PC-9 (cell line): ENCODE results near the gene GABRG3. TPM values are rescaled to one million over a fixed set of nuclear protein-coding genes. Genes with fewer than 3 reads are reported as not detected.

Experiments used
- BruUV-seq: library from RNA; stranded (reverse); fragments of 400-500 nt; replicated peaks from 2 replicates; lab custom pipeline; 2021; lab: Mats Ljungman, UMichigan
- CTCF ChIA-PET: fragments of 300-600 bp; sonication (Branson Sonifier 250); formaldehyde crosslinking; loops from one replicate; lab custom pipeline; 2022; ENCODE audit warnings: antibody characterized with exemption; lab: Charles Lee
- POLR2A ChIA-PET: fragments of 300-600 bp; sonication (Branson Sonifier 250); formaldehyde crosslinking; loops from one replicate; lab custom pipeline; 2022; ENCODE audit warnings: antibody characterized with exemption; ENCODE audit not compliant: unreplicated experiment; lab: Charles Lee
- DNase-seq, 2 experiments: peaks; one replicate each; pipeline versions ENCODE4 v3.0.0 to v3.0.0-alpha.2; 2015 to 2022; ENCODE audit warnings: mixed read lengths in 1 of 2
- H2AFZ ChIP-seq: fragments of 200-600 bp; sonication (generic); 2 replicates; pipeline ENCODE4 v1.8.1; 2017; ENCODE audit warnings: antibody characterized with exemption
- H3F3A ChIP-seq: fragments of 200-600 bp; sonication (generic); 2 replicates; pipeline ENCODE4 v1.8.1; 2017; ENCODE audit warnings: antibody characterized with exemption, mild to moderate bottlenecking, low read depth; ENCODE audit not compliant: insufficient read depth
- H3K27ac ChIP-seq: fragments of 200-600 bp; sonication (generic); 2 replicates; pipeline ENCODE4 v1.6.1; 2016; ENCODE audit warnings: mixed run types
- H3K27me3 ChIP-seq: fragments of 200-600 bp; sonication (generic); 2 replicates; pipeline ENCODE4 v1.6.1; 2016; ENCODE audit warnings: low read depth, mixed run types; ENCODE audit not compliant: insufficient read depth
- H3K36me3 ChIP-seq: fragments of 200-600 bp; sonication (generic); 2 replicates; pipeline ENCODE4 v1.6.1; 2016; ENCODE audit warnings: low read depth, mixed run types
- H3K4me1 ChIP-seq: fragments of 200-600 bp; sonication (generic); replicated peaks from 2 replicates; pipeline ENCODE4 v1.6.1; 2016; ENCODE audit warnings: mixed run types; ENCODE audit not compliant: insufficient read depth
- H3K4me2 ChIP-seq: fragments of 200-600 bp; sonication (generic); 2 replicates; pipeline ENCODE4 v1.6.1; 2017; ENCODE audit warnings: mixed run types
- H3K4me3 ChIP-seq: fragments of 200-600 bp; sonication (generic); 2 replicates; pipeline ENCODE4 v1.6.1; 2016; ENCODE audit warnings: mixed run types
- H3K79me2 ChIP-seq: fragments of 200-600 bp; sonication (generic); 2 replicates; pipeline ENCODE4 v1.6.1; 2017; ENCODE audit warnings: low read depth, mixed run types
- H3K9me2 ChIP-seq: fragments of 200-600 bp; sonication (generic); 2 replicates; pipeline ENCODE4 v1.8.1; 2017; ENCODE audit warnings: mild to moderate bottlenecking; ENCODE audit not compliant: insufficient read depth
- H3K9me3 ChIP-seq: fragments of 200-600 bp; sonication (generic); 2 replicates; pipeline ENCODE4 v1.8.1; 2016; ENCODE audit warnings: low read depth; ENCODE audit not compliant: insufficient read depth
- H4K20me1 ChIP-seq: fragments of 200-600 bp; sonication (generic); 2 replicates; pipeline ENCODE4 v1.8.1; 2017; ENCODE audit not compliant: insufficient read depth
- CTCF ChIP-seq: fragments of 200-600 bp; sonication (generic); conservative IDR thresholded peaks from 2 replicates; pipeline ENCODE4 v1.6.1; 2017; ENCODE audit warnings: mixed run types, antibody characterized with exemption, mild to moderate bottlenecking, moderate library complexity
- EZH2 ChIP-seq: fragments of 200-600 bp; sonication (generic); IDR thresholded peaks from 2 replicates; pipeline ENCODE4 v1.8.0; 2017; ENCODE audit warnings: antibody characterized with exemption, low read depth
- intact Hi-C: fragments of 100-400 bp; cut with micrococcal nuclease; formaldehyde crosslinking; loops from one replicate; pipeline ENCODE4 v1.10.0; 2022; ENCODE audit not compliant: unreplicated experiment
- total RNA-seq: library from RNA; stranded (reverse); gene quantifications from 2 replicates; pipeline ENCODE4 v1.2.3, GENCODE V29; 2021

The GABRG3 gene
- total RNA-seq, 1 experiment from 2014 or later: not detected

GRCh38 chr15:26935322-26935721 lies 35.7 kb upstream of the GABRG3 start:
- Histone ChIP-seq H3K9me3 (no peaks in the 10 kb centered on the region), H3F3A (no peaks in the 10 kb centered on the region), H3K27ac (no peak overlapping the region), H3K36me3 (no peaks in the 10 kb centered on the region), H3K4me3 (no peak overlapping the region), H4K20me1 (no peaks in the 10 kb centered on the region), H3K4me1 (no peaks in the 10 kb centered on the region), H3K9me2 (no peaks in the 10 kb centered on the region), H3K4me2 (no peak overlapping the region), H3K27me3 (no peaks in the 10 kb centered on the region), H3K79me2 (no peaks in the 10 kb centered on the region), H2AFZ (no peak overlapping the region)
- ChIA-PET CTCF (interaction anchor here (0.7 kb wide), 1 partner anchor 291 kb away, joined by 3 read pairs; no protein-coding TSS in a partner anchor), POLR2A (no interaction called here)
- DNase-seq: no peak
- TF ChIP-seq CTCF (no peak), EZH2 (no peak)
- no TSS peak for BruUV-seq
- intact Hi-C loops: no loop called here

GRCh38 chr15:26936502-26936901 lies 34.5 kb upstream of the GABRG3 start:
- ChIA-PET POLR2A (no interaction called here), CTCF (no interaction called here)
- TF ChIP-seq CTCF: no peak
- no peak for TF ChIP-seq EZH2
- intact Hi-C loops: no loop called here
- Histone ChIP-seq H3K9me2 (no peaks in the 10 kb centered on the region), H3K27ac (no peak overlapping the region), H3K4me3 (no peak overlapping the region), H3K27me3 (peaks cover 1% of the 10 kb centered on the region; the same call in 1 of the 2 replicates), H4K20me1 (no peaks in the 10 kb centered on the region), H3F3A (no peaks in the 10 kb centered on the region), H2AFZ (no peak overlapping the region), H3K79me2 (no peaks in the 10 kb centered on the region), H3K4me1 (no peaks in the 10 kb centered on the region), H3K9me3 (no peaks in the 10 kb centered on the region), H3K4me2 (no peak overlapping the region), H3K36me3 (no peaks in the 10 kb centered on the region)
- BruUV-seq: no TSS peak
- no peak for DNase-seq

GRCh38 chr15:26937134-26937533 lies 33.8 kb upstream of the GABRG3 start:
- intact Hi-C loops: no loop called here
- Histone ChIP-seq H3K4me2 (no peak overlapping the region), H3K9me3 (no peaks in the 10 kb centered on the region), H3K27me3 (peaks cover 4% of the 10 kb centered on the region; the same call in 1 of the 2 replicates), H3K9me2 (no peaks in the 10 kb centered on the region), H3K4me3 (no peak overlapping the region), H3K27ac (no peak overlapping the region), H3K79me2 (no peaks in the 10 kb centered on the region), H4K20me1 (no peaks in the 10 kb centered on the region), H3K36me3 (no peaks in the 10 kb centered on the region), H2AFZ (no peak overlapping the region), H3F3A (no peaks in the 10 kb centered on the region), H3K4me1 (no peaks in the 10 kb centered on the region)
- no peak for TF ChIP-seq CTCF
- TF ChIP-seq EZH2: no peak
- POLR2A ChIA-PET: no interaction called here
- CTCF ChIA-PET: no interaction called here
- DNase-seq: no peak
- no TSS peak for BruUV-seq
